Cardiac muscle cell (in vitro differentiated cells and primary cell): Measurements from ENCODE around the gene MYOCD. TPM values are rescaled to one million over a fixed set of nuclear protein-coding genes. Genes with fewer than 3 reads are reported as not detected.

Experiments used
- DNase-seq, 2 donors: peaks; one replicate each; pipeline versions ENCODE4 v3.0.0 to v3.0.0-alpha.2; 2010 to 2017; ENCODE audit warnings: low read depth in 1 of 2, low spot score in 1 of 2
- H3K27ac ChIP-seq: fragments of 200-600 bp; sonication (generic); 2 replicates; pipeline ENCODE4 v1.5.1; 2016
- H3K27me3 ChIP-seq: fragments of 200-600 bp; sonication (generic); 2 replicates; pipeline ENCODE4 v1.6.0; 2016; ENCODE audit warnings: control low read depth
- H3K36me3 ChIP-seq: fragments of 200-600 bp; sonication (generic); 2 replicates; pipeline ENCODE4 v1.5.1; 2016; ENCODE audit warnings: control low read depth
- H3K4me1 ChIP-seq: fragments of 200-600 bp; sonication (generic); 2 replicates; pipeline ENCODE4 v1.8.1; 2017; ENCODE audit warnings: low read depth, mild to moderate bottlenecking, mixed run types
- H3K4me3 ChIP-seq: fragments of 200-600 bp; sonication (generic); 2 replicates; pipeline ENCODE4 v1.5.1; 2016; ENCODE audit warnings: mild to moderate bottlenecking
- H3K9me3 ChIP-seq: fragments of 200-600 bp; sonication (generic); 2 replicates; pipeline ENCODE4 v1.5.1; 2017; ENCODE audit warnings: low read depth, mild to moderate bottlenecking, control low read depth
- CTCF ChIP-seq: IDR thresholded peaks from 2 replicates; pipeline ENCODE4 v1.5.1; 2012; ENCODE audit warnings: low read depth, mild to moderate bottlenecking, low read length
- polyA plus RNA-seq: library from polyadenylated mRNA; unstranded; fragments of >200 nt; fragmentation: Nextera tagmentation; extraction: Ambion mirVana; gene quantifications from 2 replicates; pipeline ENCODE4 v1.2.1, GENCODE V29; 2016
- total RNA-seq: library from RNA; depleted of rRNA; stranded (reverse); fragments of >200 nt; gene quantifications from 2 replicates; pipeline ENCODE4 v1.2.3, GENCODE V29; 2016

The MYOCD gene
- total and polyA plus RNA-seq, 2 experiments from 2014 or later = 70.8 to 160 TPM

GRCh38 chr17:12790249-12791106 lies 124.8 kb downstream of the MYOCD start:
- DNase-seq = no peak
- Histone ChIP-seq H3K4me1 (peaks cover 13% of the 10 kb centered on the region), H3K27ac (peak overlapping the region; percentile 53)

DNA sequence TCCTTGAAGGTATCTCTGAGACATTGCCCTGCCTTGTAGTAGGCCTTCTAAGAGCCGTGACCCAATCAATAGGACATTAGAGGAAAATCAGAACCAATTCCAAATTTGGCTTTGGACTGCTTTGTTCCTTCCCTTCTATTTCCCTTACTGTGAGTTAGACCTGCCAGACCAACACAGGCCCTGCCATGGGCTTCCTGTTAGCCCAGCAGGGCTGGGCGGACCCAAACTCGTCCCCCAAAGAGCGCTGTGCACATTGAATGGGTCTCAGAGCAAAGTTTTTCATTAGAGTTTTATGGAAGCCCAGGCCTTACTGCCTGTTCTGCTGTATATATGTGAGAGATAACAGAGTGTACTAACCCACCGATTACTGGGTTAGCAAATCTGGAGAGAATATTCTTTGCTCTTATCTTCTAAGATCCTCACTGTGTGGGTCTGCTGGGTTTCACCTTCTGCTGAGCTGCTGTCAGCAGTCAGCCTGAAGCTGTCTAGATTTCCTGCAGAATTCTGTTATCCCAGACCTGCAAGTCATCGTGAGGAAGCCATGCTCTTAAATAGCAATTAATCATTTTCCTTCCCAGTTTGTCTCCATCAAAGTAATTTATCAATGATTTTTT lies 129.3 kb downstream of the MYOCD start:
- no peaks in the 10 kb centered on the region for H3K27me3 ChIP-seq
- DNase-seq = peak in 1 of 2 donors; percentile 28
- no peak for TF ChIP-seq CTCF
- peak overlapping the region; percentile 77 for H3K27ac ChIP-seq
- no peaks in the 10 kb centered on the region for H3K36me3 ChIP-seq
- H3K9me3 ChIP-seq = no peaks in the 10 kb centered on the region
- peaks cover 13% of the 10 kb centered on the region for H3K4me1 ChIP-seq
- H3K4me3 ChIP-seq = no peak overlapping the region

More at GRCh38 chr17:12790249-12791106, 124.8 kb downstream of the MYOCD start:
- H3K4me3 ChIP-seq = peak overlapping the region; percentile 92
- TF ChIP-seq CTCF = no peak
- H3K9me3 ChIP-seq = no peaks in the 10 kb centered on the region
- H3K36me3 ChIP-seq = no peaks in the 10 kb centered on the region
- no peaks in the 10 kb centered on the region for H3K27me3 ChIP-seq

DNA sequence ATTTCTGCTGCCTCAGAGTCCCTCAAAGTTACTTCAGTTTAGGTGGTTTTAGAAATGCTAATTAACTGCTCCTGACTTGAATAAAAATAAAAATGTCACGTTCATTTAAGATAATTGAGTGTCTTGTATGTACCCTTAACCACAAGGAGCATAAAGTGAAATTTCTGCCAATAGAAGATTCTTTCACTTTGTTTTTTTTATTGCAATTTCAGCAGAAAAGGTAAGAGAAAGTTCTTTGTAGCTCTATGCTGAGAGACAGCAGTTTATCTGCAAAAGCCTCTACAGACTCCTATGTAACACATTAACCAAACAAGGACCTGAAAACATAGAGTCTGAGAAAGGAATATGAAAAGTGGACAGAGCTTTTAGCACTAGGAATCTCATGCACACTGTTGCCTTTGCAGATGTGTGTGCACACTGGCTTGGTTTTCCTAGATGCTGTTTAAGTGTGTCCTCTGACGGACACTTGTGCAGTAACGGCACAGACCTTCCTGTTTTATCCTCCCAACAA lies 135.2 kb downstream of the MYOCD start:
- H3K4me1 ChIP-seq = peaks cover 5% of the 10 kb centered on the region
- no peaks in the 10 kb centered on the region for H3K36me3 ChIP-seq
- H3K27me3 ChIP-seq = no peaks in the 10 kb centered on the region
- H3K9me3 ChIP-seq = no peaks in the 10 kb centered on the region
- TF ChIP-seq CTCF = no peak
- DNase-seq = peak in 1 of 2 donors; percentile 13
- no peak overlapping the region for H3K27ac ChIP-seq
- no peak overlapping the region for H3K4me3 ChIP-seq

DNA sequence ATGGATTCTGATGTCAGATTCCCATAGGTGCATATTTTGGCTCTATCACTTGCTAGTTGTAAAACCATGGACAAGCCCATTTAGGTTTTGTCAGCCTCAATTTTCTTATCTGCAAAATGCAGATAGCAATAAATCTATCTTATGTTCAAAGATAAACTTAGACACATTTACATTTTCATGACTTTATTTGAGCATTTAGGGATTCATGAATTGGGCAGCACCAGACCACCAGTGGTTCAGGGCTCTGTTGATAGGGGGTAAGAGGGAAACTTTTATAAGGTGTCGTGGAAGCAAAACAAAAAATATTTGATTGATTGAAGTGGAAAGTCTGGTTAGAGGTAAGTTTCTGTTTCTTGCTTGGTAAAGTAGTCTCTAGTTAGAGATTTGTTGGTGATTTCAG lies 140.9 kb downstream of the MYOCD start:
- Histone ChIP-seq H3K27ac (no peak overlapping the region), H3K9me3 (no peaks in the 10 kb centered on the region), H3K4me1 (peaks cover 5% of the 10 kb centered on the region), H3K4me3 (no peak overlapping the region), H3K27me3 (no peaks in the 10 kb centered on the region), H3K36me3 (no peaks in the 10 kb centered on the region)
- DNase-seq = no peak
- TF ChIP-seq CTCF = no peak

DNA sequence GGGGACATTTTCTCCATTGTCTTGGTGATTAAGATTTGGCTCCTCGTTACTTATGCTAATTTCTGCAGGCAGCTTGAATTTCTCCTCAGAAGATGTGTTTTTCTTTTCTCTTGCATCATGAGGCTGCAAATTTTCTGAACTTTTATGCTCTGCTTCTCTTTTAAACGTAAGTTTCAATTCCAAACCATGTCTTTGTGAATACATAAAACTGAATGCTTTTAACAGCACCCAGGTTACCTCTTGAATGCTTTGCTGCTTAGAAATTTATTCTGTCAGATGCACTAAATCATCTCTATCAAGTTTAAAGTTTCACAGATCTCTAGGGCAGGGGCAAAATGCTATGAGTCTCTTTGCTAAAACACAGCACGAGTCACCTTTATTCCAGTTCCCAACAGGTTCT lies 143.0 kb downstream of the MYOCD start:
- Histone ChIP-seq H3K27me3 (no peaks in the 10 kb centered on the region), H3K4me1 (no peaks in the 10 kb centered on the region), H3K9me3 (no peaks in the 10 kb centered on the region), H3K27ac (no peak overlapping the region), H3K4me3 (no peak overlapping the region), H3K36me3 (no peaks in the 10 kb centered on the region)
- DNase-seq = no peak
- no peak for TF ChIP-seq CTCF
